M059J (cell line): ENCODE measurements around the gene PDIA5. TPM values are rescaled to one million over a fixed set of nuclear protein-coding genes. Genes with fewer than 3 reads are reported as not detected.
A peak's percentile ranks its signal among the peaks of the same experiment; 100 is the strongest.

Experiments
- DNase-seq: peaks from one replicate; pipeline ENCODE4 v3.0.0-alpha.2; 2012; ENCODE audit warnings: low read depth
- total RNA-seq: library from RNA; depleted of rRNA; stranded (reverse); fragments of >200 nt; shearing (Covaris generic); gene quantifications from 2 replicates; pipeline ENCODE4 v1.2.3, GENCODE V29; 2014

PDIA5 gene
- total RNA-seq, 1 experiment from 2014 or later, result 39.1 TPM

- DNase-seq, result no peak
These were observed 4.3 kb downstream of the PDIA5 start for GRCh38 chr3:123071146-123071545.

GRCh38 chr3:123071581-123071980 is 4.8 kb downstream of the PDIA5 start:
- no peak for DNase-seq

DNA sequence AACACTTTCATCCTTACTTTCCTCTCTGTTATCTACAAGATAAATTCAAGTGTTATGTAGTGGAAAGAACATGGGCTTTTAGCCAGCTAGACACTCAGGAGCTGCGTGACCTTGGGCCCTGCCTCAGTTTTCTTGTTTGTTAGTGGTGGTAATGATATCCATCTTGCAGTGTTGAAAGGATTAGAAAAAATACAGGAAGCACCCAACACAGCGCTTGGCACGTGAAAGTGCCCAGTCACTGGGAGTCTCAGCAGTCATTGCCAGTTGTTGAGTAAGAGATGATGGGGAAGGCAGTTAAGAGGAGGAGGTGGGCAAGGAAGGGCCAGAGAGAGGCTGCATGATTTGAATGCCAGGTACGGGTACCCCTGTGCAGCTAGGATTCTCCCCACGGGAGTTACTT is 5.3 kb downstream of the PDIA5 start:
- DNase-seq, result no peak

DNA sequence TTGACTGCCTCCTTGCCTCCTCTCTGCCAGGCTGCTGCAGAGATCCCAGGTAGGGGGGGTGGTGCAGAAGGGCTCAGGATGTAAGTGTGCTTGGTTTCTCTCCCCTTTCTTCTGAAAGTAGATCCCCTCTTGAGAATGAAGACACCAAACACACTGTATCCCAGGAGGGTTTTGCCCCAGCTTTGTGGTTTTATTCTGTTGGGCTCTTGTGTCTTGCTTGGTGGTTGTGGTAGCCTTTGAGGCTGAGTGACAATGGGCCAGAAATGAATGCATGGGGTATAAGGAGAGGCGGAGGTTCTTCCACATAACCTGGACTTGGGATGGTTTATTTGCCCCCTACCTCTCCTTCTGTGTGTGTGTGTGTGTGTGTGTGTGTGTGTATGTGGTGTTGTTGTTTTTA is 5.7 kb downstream of the PDIA5 start:
- no peak for DNase-seq

DNA sequence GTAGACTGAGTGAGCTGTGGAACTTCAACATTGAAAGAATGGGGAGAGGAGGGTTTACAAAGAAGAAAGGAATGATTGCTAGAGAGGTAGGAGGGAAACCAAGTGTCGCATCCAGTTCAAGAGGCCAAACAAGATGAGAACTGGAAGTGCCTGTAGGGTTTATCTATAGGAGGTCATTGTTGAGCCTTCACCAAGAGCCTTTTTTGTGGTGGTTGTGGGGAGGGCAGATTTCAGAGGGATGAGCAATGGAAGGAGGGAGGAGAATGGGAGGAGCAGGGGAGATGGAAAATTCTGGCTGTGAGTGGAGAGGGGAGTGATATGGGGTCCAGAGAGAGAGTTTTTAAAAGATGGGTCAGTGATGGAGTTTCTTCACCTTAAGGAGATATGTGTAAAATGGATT is 8.5 kb downstream of the PDIA5 start:
- DNase-seq, result peak; percentile 65

- no peak for DNase-seq
These were observed 9.3 kb downstream of the PDIA5 start for GRCh38 chr3:123076112-123076495.

DNA sequence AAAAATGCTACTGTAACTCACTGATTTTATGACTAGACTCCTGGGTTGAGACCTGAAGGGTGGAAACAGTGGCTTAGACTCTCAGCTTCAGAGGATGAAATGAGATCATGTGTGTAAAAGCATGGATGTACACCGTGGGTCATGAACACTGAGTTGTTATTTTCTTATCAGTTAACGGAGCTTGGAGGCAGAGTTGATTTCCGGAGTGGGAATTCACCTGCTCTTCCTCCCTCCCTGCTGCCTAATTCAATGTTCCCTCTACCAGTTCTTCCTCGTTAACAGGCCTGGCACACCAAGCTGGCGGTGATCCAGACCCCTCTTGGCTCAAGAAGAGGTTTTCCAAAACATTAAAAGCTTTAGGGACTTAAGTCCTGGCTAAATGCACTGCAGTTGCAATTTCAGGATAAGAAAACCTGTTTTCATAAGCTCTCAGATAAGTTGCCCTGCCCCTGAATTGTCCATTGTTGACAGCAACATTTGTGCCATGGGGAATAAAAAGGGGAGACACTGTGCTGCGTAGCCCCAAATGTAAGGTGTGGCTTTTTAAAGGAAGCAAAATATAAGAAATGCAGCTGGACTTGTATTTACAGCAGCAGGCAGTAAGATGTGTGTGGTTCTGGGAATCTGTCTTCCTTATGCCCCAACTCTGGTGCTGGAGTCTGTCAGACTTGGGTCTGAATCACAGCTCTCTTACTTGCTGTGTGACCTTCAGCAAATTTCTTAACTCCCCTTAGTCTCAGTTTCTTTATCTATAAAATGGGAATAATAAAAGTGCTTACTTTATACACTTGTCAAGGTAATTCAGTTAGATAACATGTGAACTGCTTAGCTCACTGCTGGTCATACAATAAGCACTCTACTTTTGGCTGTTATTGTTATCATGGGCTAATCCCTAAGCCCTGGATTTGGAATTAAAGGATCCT is 9.9 kb downstream of the PDIA5 start:
- no peak for DNase-seq

- no peak for DNase-seq
These were observed 11.3 kb downstream of the PDIA5 start for GRCh38 chr3:123078101-123078500.

GRCh38 chr3:123080864-123081562 is 14.2 kb downstream of the PDIA5 start:
- DNase-seq, result no peak

DNA sequence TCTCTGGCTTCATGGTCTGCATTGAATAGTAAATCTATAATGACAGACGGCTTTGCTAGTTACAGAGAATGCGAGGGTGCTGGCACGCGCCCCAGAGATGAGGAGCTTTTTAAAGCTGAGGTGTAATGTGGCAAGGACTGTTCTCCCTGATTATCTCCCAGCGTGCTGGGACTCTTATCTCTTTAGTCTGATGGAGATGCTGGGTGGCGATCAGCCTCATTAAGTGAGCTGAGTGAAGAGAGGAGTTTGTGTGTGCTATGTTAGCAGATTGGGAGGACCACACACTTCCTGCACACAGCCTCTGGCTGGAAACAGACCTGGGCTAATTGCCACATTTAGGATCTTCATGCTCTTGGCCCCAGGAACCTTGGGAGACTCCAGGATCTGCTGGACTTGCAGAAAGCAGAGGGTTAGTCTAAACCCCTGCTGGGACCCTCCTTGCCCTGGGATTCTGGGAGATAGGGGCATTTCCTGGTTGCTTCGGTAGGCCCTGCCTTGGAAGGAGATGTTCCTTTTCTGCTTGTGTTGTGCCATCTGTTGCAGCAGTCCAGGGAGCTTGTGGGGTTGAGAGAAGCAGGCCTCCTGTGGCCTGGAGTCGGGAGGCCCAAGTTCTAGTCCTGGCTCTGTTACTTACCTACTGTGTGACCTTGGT is 15.0 kb downstream of the PDIA5 start:
- no peak for DNase-seq

- DNase-seq, result no peak
These were observed 15.7 kb downstream of the PDIA5 start for GRCh38 chr3:123082370-123083065.

DNA sequence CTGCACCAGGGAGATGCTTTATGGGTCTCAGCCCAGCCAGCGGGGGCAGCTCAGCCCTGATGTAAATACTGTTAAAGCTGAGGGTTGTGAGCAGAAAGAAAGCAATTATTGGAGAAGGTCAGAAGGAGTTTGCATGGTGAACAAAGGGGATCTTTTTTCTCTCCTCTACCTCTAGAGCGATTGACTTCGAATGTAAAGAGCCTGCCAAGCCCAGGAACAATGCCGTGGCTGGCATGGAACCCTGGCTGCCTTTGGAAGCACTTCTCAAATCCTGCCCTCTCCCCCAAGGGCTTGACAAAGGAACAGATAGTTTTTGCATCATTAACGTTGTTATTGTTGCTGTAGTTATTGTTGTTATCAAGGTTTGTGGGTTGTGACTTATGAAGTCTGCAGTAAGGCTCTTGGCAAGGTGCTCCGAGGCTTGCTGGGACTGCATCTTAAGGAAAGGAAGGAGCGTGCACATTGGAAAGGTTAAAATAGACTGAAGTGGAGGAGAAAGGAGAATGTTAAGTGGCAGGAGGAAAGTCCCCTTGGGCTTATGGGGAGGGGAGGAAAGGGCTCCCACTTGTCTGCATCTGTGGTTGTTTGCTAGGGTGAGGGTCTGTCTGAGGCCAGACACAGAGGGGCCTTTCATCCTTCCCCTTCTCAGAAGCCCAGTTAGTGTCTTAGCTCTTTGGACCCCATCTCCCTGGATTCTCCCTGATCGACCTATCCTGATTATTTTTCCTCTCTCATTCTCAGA is 16.7 kb downstream of the PDIA5 start:
- peak; percentile 36 for DNase-seq

GRCh38 chr3:123084192-123084591 is 17.4 kb downstream of the PDIA5 start:
- peak; percentile 40 for DNase-seq

DNA sequence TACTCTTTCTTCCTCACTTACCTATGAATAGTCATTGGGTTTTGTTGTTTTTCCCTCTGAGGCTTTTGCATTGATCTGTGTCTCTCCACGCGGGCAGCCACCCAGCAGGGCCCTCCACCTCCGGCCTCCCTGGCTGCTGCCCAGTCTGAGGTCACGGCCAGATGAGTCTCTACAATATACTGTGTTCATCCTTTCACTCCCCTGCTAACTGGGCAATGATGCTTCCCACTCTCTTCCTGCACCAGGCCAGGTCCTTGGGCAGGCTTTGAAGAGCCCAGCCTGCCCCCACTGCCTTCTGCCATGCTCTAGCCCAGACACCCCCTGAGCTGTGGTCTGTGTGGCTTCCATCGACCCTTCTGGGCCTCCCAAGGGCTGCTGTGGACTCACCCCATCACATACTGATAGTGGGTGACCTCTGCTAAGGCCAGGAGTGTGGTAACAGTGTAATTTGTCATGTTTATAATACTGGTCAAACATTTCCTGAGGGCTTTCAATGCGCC is 18.0 kb downstream of the PDIA5 start:
- DNase-seq, result peak; percentile 91

DNA sequence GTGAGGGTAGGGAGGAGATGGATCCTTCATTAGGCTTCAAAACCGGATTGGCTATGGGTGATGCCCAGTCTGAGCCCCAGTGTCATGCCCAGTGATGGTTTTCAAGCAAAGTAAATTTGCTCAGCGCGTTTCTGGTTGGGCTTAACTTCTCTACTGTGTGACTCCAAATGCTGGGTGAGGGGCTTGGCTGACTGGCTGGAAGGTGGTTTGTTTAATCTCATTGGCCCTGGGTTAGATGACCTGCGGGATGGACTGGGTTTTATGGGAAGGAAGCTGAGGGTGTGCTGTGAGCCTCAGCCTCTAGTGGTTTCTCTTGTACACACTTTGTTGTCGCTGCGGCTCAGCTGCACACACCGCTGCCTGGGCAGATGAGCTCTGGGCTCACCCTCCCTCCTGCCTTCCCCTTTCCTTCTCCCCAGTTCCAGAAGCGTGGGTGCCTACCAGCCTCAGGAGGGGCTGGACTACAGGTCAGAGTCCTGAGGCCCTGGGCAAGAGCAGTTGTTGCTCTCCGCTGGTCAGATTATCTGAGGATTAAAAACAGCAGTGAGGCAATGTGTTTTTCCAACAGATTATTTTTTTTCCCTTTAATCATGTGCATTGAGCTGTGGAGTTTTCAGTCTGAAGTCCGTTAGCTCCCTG is 18.6 kb downstream of the PDIA5 start:
- DNase-seq, result peak; percentile 63

- no peak for DNase-seq
These were observed 19.3 kb downstream of the PDIA5 start for GRCh38 chr3:123085932-123086627.

- DNase-seq, result no peak
These were observed 21.6 kb downstream of the PDIA5 start for GRCh38 chr3:123088387-123088786.

GRCh38 chr3:123089611-123090331 is 22.9 kb downstream of the PDIA5 start:
- DNase-seq, result no peak
